IMR-90 (cell line): Measurements from ENCODE around the gene COL28A1. TPM values are rescaled to one million over a fixed set of nuclear protein-coding genes. Genes with fewer than 3 reads are reported as not detected.

Source experiments
- ATAC-seq: fragments of 200-7000 bp; cut with Tn5 transposase; 2 replicates; pipeline ENCODE4 v1.9.1; 2020; ENCODE audit warnings: low read depth, mild to moderate bottlenecking, moderate library complexity
- BruUV-seq: library from RNA; stranded (reverse); fragments of 400-500 nt; replicated peaks from 2 replicates; lab custom pipeline; 2021; lab: Mats Ljungman, UMichigan
- CTCF ChIA-PET: fragments of 300-600 bp; formaldehyde crosslinking; extraction: SDS; loops from one replicate; lab custom pipeline; 2021; ENCODE audit warnings: antibody characterized with exemption; lab: Yijun Ruan, JAX
- POLR2A ChIA-PET: fragments of 300-600 bp; sonication (Branson Sonifier 250); formaldehyde crosslinking; loops from one replicate; lab custom pipeline; 2022; ENCODE audit warnings: antibody characterized with exemption; ENCODE audit not compliant: unreplicated experiment; lab: Charles Lee
- DNase-seq: peaks from one replicate; pipeline ENCODE4 v3.0.0; 2013
- H2AFZ ChIP-seq: replicated peaks from 2 replicates; pipeline ENCODE3; 2013; ENCODE audit warnings: low read length, mild to moderate bottlenecking; ENCODE audit not compliant: poor library complexity
- H2AK5ac ChIP-seq: 2 replicates; pipeline ENCODE4 v1.6.1; 2013; ENCODE audit warnings: low read depth, low read length, inconsistent platforms
- H2AK9ac ChIP-seq: replicated peaks from 2 replicates; pipeline ENCODE3; 2013; ENCODE audit warnings: mild to moderate bottlenecking, low read depth, low read length, moderate library complexity; ENCODE audit not compliant: poor library complexity
- H2BK120ac ChIP-seq: 2 replicates; pipeline ENCODE4 v1.6.1; 2013; ENCODE audit warnings: low read depth, low read length, inconsistent platforms
- H2BK15ac ChIP-seq: 3 replicates; pipeline ENCODE4 v1.6.1; 2013; ENCODE audit warnings: low read depth, low read length, inconsistent platforms
- H2BK20ac ChIP-seq: 2 replicates; pipeline ENCODE4 v1.6.1; 2013; ENCODE audit warnings: low read depth, mild to moderate bottlenecking, inconsistent platforms, low read length, moderate library complexity
- H2BK5ac ChIP-seq: 2 replicates; pipeline ENCODE4 v1.6.1; 2013; ENCODE audit warnings: mild to moderate bottlenecking, low read depth, low read length, inconsistent platforms; ENCODE audit not compliant: poor library complexity, severe bottlenecking
- H3K14ac ChIP-seq: replicated peaks from 2 replicates; pipeline ENCODE4 v1.6.1; 2013; ENCODE audit warnings: low read depth, low read length, inconsistent platforms
- H3K18ac ChIP-seq: 2 replicates; pipeline ENCODE4 v1.6.1; 2013; ENCODE audit warnings: low read depth, low read length, control low read depth
- H3K23ac ChIP-seq: 2 replicates; pipeline ENCODE4 v1.6.1; 2013; ENCODE audit warnings: low read depth, low read length, inconsistent platforms
- H3K27ac ChIP-seq: 2 replicates; pipeline ENCODE4 v1.5.1; 2013; ENCODE audit warnings: mild to moderate bottlenecking, control low read depth, low read length; ENCODE audit not compliant: insufficient read depth
- H3K27me3 ChIP-seq: 2 replicates; pipeline ENCODE4 v1.6.1; 2013; ENCODE audit warnings: low read length; ENCODE audit not compliant: control insufficient read depth, insufficient read depth
- H3K36me3 ChIP-seq: 2 replicates; pipeline ENCODE4 v1.6.1; 2013; ENCODE audit warnings: low read length, mixed read lengths; ENCODE audit not compliant: control insufficient read depth, insufficient read depth
- H3K4ac ChIP-seq: 2 replicates; pipeline ENCODE4 v1.6.1; 2013; ENCODE audit warnings: low read depth, low read length, inconsistent platforms
- H3K4me1 ChIP-seq: 2 replicates; pipeline ENCODE4 v1.6.1; 2013; ENCODE audit warnings: low read length, mixed read lengths; ENCODE audit not compliant: control insufficient read depth, insufficient read depth
- H3K4me2 ChIP-seq: 2 replicates; pipeline ENCODE4 v1.6.1; 2013; ENCODE audit warnings: low read depth, mild to moderate bottlenecking, control low read depth, low read length, moderate library complexity
- H3K4me3 ChIP-seq: 2 replicates; pipeline ENCODE4 v1.5.1; 2013; ENCODE audit warnings: low read depth, mild to moderate bottlenecking, control low read depth, low read length, moderate library complexity; ENCODE audit not compliant: insufficient read depth
- H3K56ac ChIP-seq: 2 replicates; pipeline ENCODE4 v1.6.1; 2013; ENCODE audit warnings: low read length, inconsistent platforms; ENCODE audit not compliant: insufficient read depth; ENCODE audit errors: extremely low read depth
- H3K79me1 ChIP-seq, 2 experiments: 2 replicates each; pipeline ENCODE4 v1.6.1; 2013; ENCODE audit warnings: low read length in 2 of 2, inconsistent platforms in 1 of 2, low read depth in 1 of 2
- H3K9ac ChIP-seq: 2 replicates; pipeline ENCODE4 v1.6.1; 2013; ENCODE audit warnings: low read depth, low read length, control low read depth
- H3K9me1 ChIP-seq: 2 replicates; pipeline ENCODE4 v1.6.1; 2013; ENCODE audit warnings: low read length, inconsistent platforms; ENCODE audit not compliant: insufficient read depth
- H3K9me3 ChIP-seq: 2 replicates; pipeline ENCODE4 v1.6.1; 2013; ENCODE audit warnings: low read length; ENCODE audit not compliant: control insufficient read depth, insufficient read depth
- H4K20me1 ChIP-seq: 2 replicates; pipeline ENCODE4 v1.6.1; 2013; ENCODE audit warnings: low read length, inconsistent platforms; ENCODE audit not compliant: insufficient read depth
- H4K5ac ChIP-seq: 2 replicates; pipeline ENCODE4 v1.6.1; 2013; ENCODE audit warnings: mild to moderate bottlenecking, low read depth, low read length, control low read depth
- H4K8ac ChIP-seq, 2 experiments: 2 replicates each; pipeline ENCODE4 v1.6.1; 2013; ENCODE audit warnings: low read depth in 2 of 2, low read length in 2 of 2, control low read depth in 1 of 2, inconsistent platforms in 1 of 2
- H4K91ac ChIP-seq: 2 replicates; pipeline ENCODE4 v1.6.1; 2013; ENCODE audit warnings: low read depth, low read length, inconsistent platforms; ENCODE audit not compliant: insufficient read depth
- MAZ ChIP-seq: IDR thresholded peaks from 2 replicates; pipeline ENCODE4 v1.6.1; 2012; ENCODE audit warnings: low read depth, mild to moderate bottlenecking, low read length, improper control_type of control experiment, moderate library complexity, borderline replicate concordance
- RFX5 ChIP-seq: IDR thresholded peaks from 2 replicates; pipeline ENCODE4 v1.8.0; 2012; ENCODE audit warnings: low read depth, mild to moderate bottlenecking, low read length, moderate library complexity
- WGBS, 2 experiments: methylation state at CpG; one replicate each; pipeline versions ENCODE4 v1.1.5 to v1.1.7; 2013; ENCODE audit warnings: missing lambda C conversion rate in 2 of 2; ENCODE audit not compliant: insufficient read length in 1 of 2; ENCODE audit errors: extremely low coverage in 2 of 2; 5-methylcytosine and 5-hydroxymethylcytosine counted together
- dilution Hi-C: fragments of 300-500 bp; cut with HindIII; formaldehyde crosslinking; loops from one replicate; pipeline ENCODE4 v1.14.3; 2018; ENCODE audit warnings: low sequenced_read_pairs; ENCODE audit not compliant: unreplicated experiment
- in situ Hi-C: fragments of 300-500 bp; cut with MboI; formaldehyde crosslinking; loops from 3 replicates; pipeline ENCODE4 v1.14.3; 2019; ENCODE audit warnings: low sequenced_read_pairs, inconsistent platforms, mixed read lengths
- intact Hi-C: fragments of 100-400 bp; cut with micrococcal nuclease; formaldehyde crosslinking; loops from 2 replicates; pipeline ENCODE4 v1.10.0; 2022
- polyA plus RNA-seq, 3 experiments: library from polyadenylated mRNA; depleted of rRNA; stranded (reverse); fragments of >200 nt; gene quantifications; 2 replicates each; pipeline ENCODE4 v1.2.3, GENCODE V29; 2012; ENCODE audit warnings: low replicate concordance in 1 of 3
- total RNA-seq: library from RNA; depleted of rRNA; stranded (reverse); fragments of >200 nt; gene quantifications from 2 replicates; pipeline ENCODE4 v1.2.3, GENCODE V29; 2012

Gene COL28A1
- total and polyA plus RNA-seq, 2 of the 4 experiments (the other 2 are of a cell fraction) = under 0.01 to 0.05 TPM

DNA sequence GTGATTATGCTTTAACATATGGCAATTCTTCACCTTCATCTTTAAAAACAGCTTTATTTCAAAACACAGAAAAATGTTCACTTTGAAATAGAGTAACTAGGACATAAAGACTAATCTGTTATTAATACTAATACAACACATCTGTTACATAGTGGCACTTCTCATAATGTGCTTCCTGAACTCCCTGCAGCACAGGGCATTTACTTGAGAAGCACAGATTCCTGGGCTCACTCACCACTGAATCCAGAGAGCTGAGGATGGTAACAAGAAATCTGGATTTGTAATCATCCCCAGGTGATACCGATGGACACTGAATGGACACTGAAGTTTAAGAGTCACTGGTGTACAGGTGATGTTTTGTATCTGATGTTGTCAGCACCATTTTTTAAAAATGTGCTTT lies 96.1 kb downstream of the COL28A1 start:
- Histone ChIP-seq H3K9me1 (peaks cover 7% of the 10 kb centered on the region; the same call in 1 of the 2 replicates), H2AK5ac (peak overlapping the region; percentile 92), H2AK9ac (no peak overlapping the region), H3K18ac (peak overlapping the region; percentile 94; the same call in 1 of the 2 replicates), H2BK120ac (peak overlapping the region; percentile 96), H3K56ac (peak overlapping the region; percentile 20), H3K23ac (peak overlapping the region; percentile 83; the same call in 1 of the 2 replicates), H2AFZ (peak overlapping the region; percentile 64), H3K14ac (peak overlapping the region; percentile 94), H3K4me2 (no peak overlapping the region), H4K8ac (peak overlapping the region; percentile 79 to 91), H3K9ac (no peak overlapping the region), H3K4me1 (peaks cover 10% of the 10 kb centered on the region), H3K4me3 (no peak overlapping the region), H2BK15ac (peak overlapping the region; percentile 98; the same call in 2 of the 3 replicates), H3K79me1 (no peaks in the 10 kb centered on the region), H2BK5ac (peak overlapping the region; percentile 86), H3K4ac (peak overlapping the region; percentile 90), H3K9me3 (no peaks in the 10 kb centered on the region), H3K27ac (no peak overlapping the region), H4K5ac (peak overlapping the region; percentile 52; the same call in 1 of the 2 replicates), H3K36me3 (no peaks in the 10 kb centered on the region), H2BK20ac (peak overlapping the region; percentile 99), H4K20me1 (no peaks in the 10 kb centered on the region), H3K27me3 (no peaks in the 10 kb centered on the region), H4K91ac (peak overlapping the region; percentile 91)
- ChIA-PET CTCF (interaction anchor here (1.7 kb wide), 1 partner anchor 15 kb away, joined by 4 read pairs; no protein-coding TSS in a partner anchor), POLR2A (no interaction called here)
- intact Hi-C loops (loop anchor here (2.0 kb wide), 1 partner anchor 53 kb away; no protein-coding TSS in a partner anchor), in situ Hi-C loops (loop anchor here (25.0 kb wide), 2 partner anchors 323 to 523 kb away; partner anchors contain the start of gene GLCCI1), dilution Hi-C loops (no loop called here)
- no peak for DNase-seq
- TF ChIP-seq RFX5 (no peak), MAZ (no peak)
- no TSS peak for BruUV-seq
- ATAC-seq = no peak
- WGBS, 2 experiments = no CpG with 5 or more reads among the region's 1 CpG
